Cardiac muscle cell (in vitro differentiated cells and primary cell): Measurements from ENCODE around the gene SH3RF3. TPM values are rescaled to one million over a fixed set of nuclear protein-coding genes. Genes with fewer than 3 reads are reported as not detected.

Experiments used
- DNase-seq, 2 donors: peaks; one replicate each; pipeline versions ENCODE4 v3.0.0 to v3.0.0-alpha.2; 2010 to 2017; ENCODE audit warnings: low read depth in 1 of 2, low spot score in 1 of 2
- H3K27ac ChIP-seq: fragments of 200-600 bp; sonication (generic); 2 replicates; pipeline ENCODE4 v1.5.1; 2016
- H3K27me3 ChIP-seq: fragments of 200-600 bp; sonication (generic); 2 replicates; pipeline ENCODE4 v1.6.0; 2016; ENCODE audit warnings: control low read depth
- H3K36me3 ChIP-seq: fragments of 200-600 bp; sonication (generic); 2 replicates; pipeline ENCODE4 v1.5.1; 2016; ENCODE audit warnings: control low read depth
- H3K4me1 ChIP-seq: fragments of 200-600 bp; sonication (generic); 2 replicates; pipeline ENCODE4 v1.8.1; 2017; ENCODE audit warnings: low read depth, mild to moderate bottlenecking, mixed run types
- H3K4me3 ChIP-seq: fragments of 200-600 bp; sonication (generic); 2 replicates; pipeline ENCODE4 v1.5.1; 2016; ENCODE audit warnings: mild to moderate bottlenecking
- H3K9me3 ChIP-seq: fragments of 200-600 bp; sonication (generic); 2 replicates; pipeline ENCODE4 v1.5.1; 2017; ENCODE audit warnings: low read depth, mild to moderate bottlenecking, control low read depth
- CTCF ChIP-seq: IDR thresholded peaks from 2 replicates; pipeline ENCODE4 v1.5.1; 2012; ENCODE audit warnings: low read depth, mild to moderate bottlenecking, low read length
- polyA plus RNA-seq: library from polyadenylated mRNA; unstranded; fragments of >200 nt; fragmentation: Nextera tagmentation; extraction: Ambion mirVana; gene quantifications from 2 replicates; pipeline ENCODE4 v1.2.1, GENCODE V29; 2016
- total RNA-seq: library from RNA; depleted of rRNA; stranded (reverse); fragments of >200 nt; gene quantifications from 2 replicates; pipeline ENCODE4 v1.2.3, GENCODE V29; 2016

SH3RF3 gene
- total and polyA plus RNA-seq, 2 experiments from 2014 or later = 1.2 to 1.7 TPM

GRCh38 chr2:109480486-109481195 is 351.6 kb downstream of the SH3RF3 start:
- Histone ChIP-seq H3K36me3 (no peaks in the 10 kb centered on the region), H3K4me3 (no peak overlapping the region), H3K27ac (no peak overlapping the region), H3K9me3 (no peaks in the 10 kb centered on the region), H3K4me1 (peaks cover 13% of the 10 kb centered on the region), H3K27me3 (no peaks in the 10 kb centered on the region)
- no peak for TF ChIP-seq CTCF
- DNase-seq = no peak

- Histone ChIP-seq H3K27ac (no peak overlapping the region), H3K9me3 (no peaks in the 10 kb centered on the region), H3K36me3 (no peaks in the 10 kb centered on the region), H3K4me1 (peaks cover 13% of the 10 kb centered on the region), H3K27me3 (no peaks in the 10 kb centered on the region), H3K4me3 (no peak overlapping the region)
- TF ChIP-seq CTCF = no peak
- no peak for DNase-seq
These were observed 352.2 kb downstream of the SH3RF3 start for GRCh38 chr2:109481196-109481555.

- Histone ChIP-seq H3K4me3 (no peak overlapping the region), H3K4me1 (peaks cover 13% of the 10 kb centered on the region), H3K27me3 (no peaks in the 10 kb centered on the region), H3K27ac (no peak overlapping the region), H3K36me3 (no peaks in the 10 kb centered on the region), H3K9me3 (no peaks in the 10 kb centered on the region)
- DNase-seq = no peak
- TF ChIP-seq CTCF = no peak
These were observed 352.6 kb downstream of the SH3RF3 start for GRCh38 chr2:109481599-109481998.

- H3K27me3 ChIP-seq = no peaks in the 10 kb centered on the region
- H3K27ac ChIP-seq = no peak overlapping the region
- H3K36me3 ChIP-seq = no peaks in the 10 kb centered on the region
- H3K4me3 ChIP-seq = no peak overlapping the region
- no peaks in the 10 kb centered on the region for H3K9me3 ChIP-seq
- no peak for TF ChIP-seq CTCF
- peaks cover 13% of the 10 kb centered on the region for H3K4me1 ChIP-seq
- peak in 1 of 2 donors; percentile 50 for DNase-seq
These were observed 353.4 kb downstream of the SH3RF3 start for GRCh38 chr2:109482361-109482861.

- peaks cover 13% of the 10 kb centered on the region for H3K4me1 ChIP-seq
- H3K27me3 ChIP-seq = no peaks in the 10 kb centered on the region
- peak in 1 of 2 donors; percentile 37 for DNase-seq
- H3K36me3 ChIP-seq = no peaks in the 10 kb centered on the region
- TF ChIP-seq CTCF = no peak
- no peak overlapping the region for H3K4me3 ChIP-seq
- no peaks in the 10 kb centered on the region for H3K9me3 ChIP-seq
- H3K27ac ChIP-seq = no peak overlapping the region
These were observed 357.9 kb downstream of the SH3RF3 start for GRCh38 chr2:109486711-109487535.
